Measurements from ENCODE around the gene UBR1. TPM values are rescaled to one million over a fixed set of nuclear protein-coding genes. Genes with fewer than 3 reads are reported as not detected.

UBR1 gene
- total and polyA plus RNA-seq, 2 donors (not counting 3 experiments of a cell fraction or from before 2014, with no cell fraction given) = 5.3 to 26.9 TPM

GRCh38 chr15:43009206-43009605 is 96.6 kb downstream of the UBR1 start:
- Histone ChIP-seq H3K27me3 (ENCODE audit: control insufficient read depth in 2 of 2, insufficient read depth in 2 of 2, low read length in 2 of 2) (no peaks in the 10 kb centered on the region), H3K4me3 (replicated peaks in 1 of 3; ENCODE audit: insufficient read depth in 1 of 3, low read depth in 1 of 3, low read length in 3 of 3) (no peak overlapping the region), H3K4me2 (ENCODE audit: insufficient read depth, low read length) (no peak overlapping the region), H3K9me3 (replicated peaks; ENCODE audit: control insufficient read depth, insufficient read depth, low read length) (no peaks in the 10 kb centered on the region), H3K9me1 (replicated peaks; ENCODE audit: control insufficient read depth, extremely low read depth, insufficient read depth, low read length) (no peaks in the 10 kb centered on the region), H3K36me3 (ENCODE audit: control insufficient read depth in 2 of 2, extremely low read depth in 1 of 2, insufficient read depth in 2 of 2, low read length in 2 of 2) (peaks cover 4 to 8% of the 10 kb centered on the region in 2 experiments), H3K4me1 (ENCODE audit: control insufficient read depth, extremely low read depth, insufficient read depth, low read length) (no peaks in the 10 kb centered on the region), H2AFZ (ENCODE audit: low read depth, low read length) (no peak overlapping the region), H3K27ac (ENCODE audit: insufficient read depth, low read depth, low read length) (no peak overlapping the region), H4K20me1 (replicated peaks; ENCODE audit: control insufficient read depth, extremely low read depth, insufficient read depth, low read length) (no peaks in the 10 kb centered on the region), H3K79me2 (ENCODE audit: control insufficient read depth, insufficient read depth, low read length) (no peaks in the 10 kb centered on the region), H3K9ac (replicated peaks; ENCODE audit: extremely low read depth, insufficient read depth, low read length) (no peak overlapping the region)
- dilution Hi-C loops (cut with MboI; ENCODE audit: extremely low pct_ligation_motif_present, low sequenced_read_pairs) = no loop called here
- FAIRE-seq (no peak), DNase-seq (ENCODE audit: low read depth, low spot score) (no peak)
- POLR2A ChIA-PET = no interaction called here
- CTCF ChIA-PET = no interaction called here
- TF ChIP-seq POLR2AphosphoS5 (IDR thresholded peaks at IDR 0.05; ENCODE audit: insufficient read depth, low read depth, low read length) (no peak), GATA2 (IDR thresholded peaks at IDR 0.05; ENCODE audit: insufficient read depth, insufficient read length, low read depth, low read length) (no peak)
- BruUV-seq (replicated peaks) = no TSS peak
- intact Hi-C loops (cut with micrococcal nuclease) = no loop called here

- TF ChIP-seq POLR2A (IDR thresholded peaks at IDR 0.05; ENCODE audit: low read depth, low read length) = no peak
- H2AFZ ChIP-seq (ENCODE audit: low read depth, low read length) = no peak overlapping the region
- peaks cover 4 to 8% of the 10 kb centered on the region in 2 experiments for H3K36me3 ChIP-seq (ENCODE audit: control insufficient read depth in 2 of 2, extremely low read depth in 1 of 2, insufficient read depth in 2 of 2, low read length in 2 of 2)
- H3K9ac ChIP-seq (replicated peaks; ENCODE audit: extremely low read depth, insufficient read depth, low read length) = no peak overlapping the region
- no peaks in the 10 kb centered on the region for H3K9me3 ChIP-seq (replicated peaks; ENCODE audit: control insufficient read depth, insufficient read depth, low read length)
- BruUV-seq (replicated peaks) = no TSS peak
- no peaks in the 10 kb centered on the region for H3K79me2 ChIP-seq (ENCODE audit: control insufficient read depth, insufficient read depth, low read length)
- H3K27ac ChIP-seq (ENCODE audit: insufficient read depth, low read depth, low read length) = no peak overlapping the region
- no peaks in the 10 kb centered on the region for H3K9me1 ChIP-seq (replicated peaks; ENCODE audit: control insufficient read depth, extremely low read depth, insufficient read depth, low read length)
- DNase-seq (ENCODE audit: low read depth, low spot score) (no peak), FAIRE-seq (no peak)
- intact Hi-C loops (cut with micrococcal nuclease) = no loop called here
- dilution Hi-C loops (cut with MboI; ENCODE audit: extremely low pct_ligation_motif_present, low sequenced_read_pairs) = no loop called here
- no peaks in the 10 kb centered on the region for H3K4me1 ChIP-seq (ENCODE audit: control insufficient read depth, extremely low read depth, insufficient read depth, low read length)
- no peaks in the 10 kb centered on the region for H3K27me3 ChIP-seq (ENCODE audit: control insufficient read depth in 2 of 2, insufficient read depth in 2 of 2, low read length in 2 of 2)
- ChIA-PET CTCF (interaction anchor here (0.9 kb wide), 1 partner anchor 9 kb away, joined by 4 read pairs; no protein-coding TSS in a partner anchor), POLR2A (no interaction called here)
- no peaks in the 10 kb centered on the region for H4K20me1 ChIP-seq (replicated peaks; ENCODE audit: control insufficient read depth, extremely low read depth, insufficient read depth, low read length)
- H3K4me3 ChIP-seq (replicated peaks in 1 of 3; ENCODE audit: insufficient read depth in 1 of 3, low read depth in 1 of 3, low read length in 3 of 3) = no peak overlapping the region
- no peak overlapping the region for H3K4me2 ChIP-seq (ENCODE audit: insufficient read depth, low read length)
These were observed 97.7 kb downstream of the UBR1 start for GRCh38 chr15:43008150-43008549.
